ENCODE data around the gene PRKN.

GRCh38 chr6:161618831-161619454, 1108.6 kb downstream of the PRKN start:
- TF ChIP-seq, protein P1, sequence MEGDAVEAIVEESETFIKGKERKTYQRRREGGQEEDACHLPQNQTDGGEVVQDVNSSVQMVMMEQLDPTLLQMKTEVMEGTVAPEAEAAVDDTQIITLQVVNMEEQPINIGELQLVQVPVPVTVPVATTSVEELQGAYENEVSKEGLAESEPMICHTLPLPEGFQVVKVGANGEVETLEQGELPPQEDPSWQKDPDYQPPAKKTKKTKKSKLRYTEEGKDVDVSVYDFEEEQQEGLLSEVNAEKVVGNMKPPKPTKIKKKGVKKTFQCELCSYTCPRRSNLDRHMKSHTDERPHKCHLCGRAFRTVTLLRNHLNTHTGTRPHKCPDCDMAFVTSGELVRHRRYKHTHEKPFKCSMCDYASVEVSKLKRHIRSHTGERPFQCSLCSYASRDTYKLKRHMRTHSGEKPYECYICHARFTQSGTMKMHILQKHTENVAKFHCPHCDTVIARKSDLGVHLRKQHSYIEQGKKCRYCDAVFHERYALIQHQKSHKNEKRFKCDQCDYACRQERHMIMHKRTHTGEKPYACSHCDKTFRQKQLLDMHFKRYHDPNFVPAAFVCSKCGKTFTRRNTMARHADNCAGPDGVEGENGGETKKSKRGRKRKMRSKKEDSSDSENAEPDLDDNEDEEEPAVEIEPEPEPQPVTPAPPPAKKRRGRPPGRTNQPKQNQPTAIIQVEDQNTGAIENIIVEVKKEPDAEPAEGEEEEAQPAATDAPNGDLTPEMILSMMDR (IDR thresholded peaks at IDR 0.05; ENCODE audit: poor library complexity, severe bottlenecking), result peak; percentile 67
- TF ChIP-seq EZH2 (IDR thresholded peaks at IDR 0.05; ENCODE audit: borderline replicate concordance, insufficient read depth, low read length, poor library complexity, severe bottlenecking) (no peak), RAD21 (conservative IDR thresholded peaks at IDR 0.05) (peak; percentile 72), EP300 (conservative IDR thresholded peaks at IDR 0.05; ENCODE audit: poor library complexity, severe bottlenecking) (no peak)
- TF ChIP-seq, protein P2, sequence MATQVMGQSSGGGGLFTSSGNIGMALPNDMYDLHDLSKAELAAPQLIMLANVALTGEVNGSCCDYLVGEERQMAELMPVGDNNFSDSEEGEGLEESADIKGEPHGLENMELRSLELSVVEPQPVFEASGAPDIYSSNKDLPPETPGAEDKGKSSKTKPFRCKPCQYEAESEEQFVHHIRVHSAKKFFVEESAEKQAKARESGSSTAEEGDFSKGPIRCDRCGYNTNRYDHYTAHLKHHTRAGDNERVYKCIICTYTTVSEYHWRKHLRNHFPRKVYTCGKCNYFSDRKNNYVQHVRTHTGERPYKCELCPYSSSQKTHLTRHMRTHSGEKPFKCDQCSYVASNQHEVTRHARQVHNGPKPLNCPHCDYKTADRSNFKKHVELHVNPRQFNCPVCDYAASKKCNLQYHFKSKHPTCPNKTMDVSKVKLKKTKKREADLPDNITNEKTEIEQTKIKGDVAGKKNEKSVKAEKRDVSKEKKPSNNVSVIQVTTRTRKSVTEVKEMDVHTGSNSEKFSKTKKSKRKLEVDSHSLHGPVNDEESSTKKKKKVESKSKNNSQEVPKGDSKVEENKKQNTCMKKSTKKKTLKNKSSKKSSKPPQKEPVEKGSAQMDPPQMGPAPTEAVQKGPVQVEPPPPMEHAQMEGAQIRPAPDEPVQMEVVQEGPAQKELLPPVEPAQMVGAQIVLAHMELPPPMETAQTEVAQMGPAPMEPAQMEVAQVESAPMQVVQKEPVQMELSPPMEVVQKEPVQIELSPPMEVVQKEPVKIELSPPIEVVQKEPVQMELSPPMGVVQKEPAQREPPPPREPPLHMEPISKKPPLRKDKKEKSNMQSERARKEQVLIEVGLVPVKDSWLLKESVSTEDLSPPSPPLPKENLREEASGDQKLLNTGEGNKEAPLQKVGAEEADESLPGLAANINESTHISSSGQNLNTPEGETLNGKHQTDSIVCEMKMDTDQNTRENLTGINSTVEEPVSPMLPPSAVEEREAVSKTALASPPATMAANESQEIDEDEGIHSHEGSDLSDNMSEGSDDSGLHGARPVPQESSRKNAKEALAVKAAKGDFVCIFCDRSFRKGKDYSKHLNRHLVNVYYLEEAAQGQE (IDR thresholded peaks at IDR 0.05; ENCODE audit: borderline replicate concordance), result no peak

Measured in neural cell (in vitro differentiated cells).